ENCODE data around the gene VAV2. TPM values are rescaled to one million over a fixed set of nuclear protein-coding genes. Genes with fewer than 3 reads are reported as not detected.

VAV2 gene
- total and polyA plus RNA-seq, 2 experiments from 2014 or later = 8.1 to 28.9 TPM

- H3K27me3 ChIP-seq (ENCODE audit: insufficient read depth) = no peaks in the 10 kb centered on the region
- no peaks in the 10 kb centered on the region for H3K36me3 Mint-ChIP-seq (ENCODE audit: low read depth)
- no peaks in the 10 kb centered on the region for H3K9me2 ChIP-seq (ENCODE audit: insufficient read depth)
- no peak overlapping the region for H3K4me3 Mint-ChIP-seq
- peaks cover 61% of the 10 kb centered on the region for H3K79me2 ChIP-seq (replicated peaks; ENCODE audit: insufficient read depth)
- H3F3A ChIP-seq (replicated peaks; ENCODE audit: low read depth) = no peaks in the 10 kb centered on the region
- DNase-seq (ENCODE audit: low spot score) = no peak
- H3K36me3 ChIP-seq (ENCODE audit: insufficient read depth) = no peaks in the 10 kb centered on the region
- no peak overlapping the region for H2AFZ ChIP-seq
- no peaks in the 10 kb centered on the region; the same call in 2 of the 3 replicates for H3K9me3 Mint-ChIP-seq
- H3K4me2 ChIP-seq = no peak overlapping the region
- peaks cover 65% of the 10 kb centered on the region for H3K4me1 Mint-ChIP-seq
- no peak for ATAC-seq
- no peaks in the 10 kb centered on the region for H3K4me1 ChIP-seq (ENCODE audit: insufficient read depth)
- H3K27ac Mint-ChIP-seq = no peak overlapping the region; the same call in 1 of the 2 replicates
- no peak overlapping the region for H3K4me3 ChIP-seq
- TF ChIP-seq STAT1 (IDR thresholded peaks at IDR 0.05; ENCODE audit: unreplicated experiment) (no peak), EZH2phosphoT487 (IDR thresholded peaks at IDR 0.05; ENCODE audit: unreplicated experiment) (no peak), ZNF114 (CRISPR knock-in tag; IDR thresholded peaks at IDR 0.05) (no peak)
- no peak overlapping the region for H3K27ac ChIP-seq (ENCODE audit: low read depth)
- H3K27me3 Mint-ChIP-seq (ENCODE audit: insufficient read depth, low read depth, poor library complexity) = peaks cover 19% of the 10 kb centered on the region
- no peaks in the 10 kb centered on the region; the same call in 1 of the 2 replicates for H4K20me1 ChIP-seq (replicated peaks; ENCODE audit: insufficient read depth)
Measured at GRCh38 chr9:133884907-133885744, 107.0 kb downstream of the VAV2 start.

DNA sequence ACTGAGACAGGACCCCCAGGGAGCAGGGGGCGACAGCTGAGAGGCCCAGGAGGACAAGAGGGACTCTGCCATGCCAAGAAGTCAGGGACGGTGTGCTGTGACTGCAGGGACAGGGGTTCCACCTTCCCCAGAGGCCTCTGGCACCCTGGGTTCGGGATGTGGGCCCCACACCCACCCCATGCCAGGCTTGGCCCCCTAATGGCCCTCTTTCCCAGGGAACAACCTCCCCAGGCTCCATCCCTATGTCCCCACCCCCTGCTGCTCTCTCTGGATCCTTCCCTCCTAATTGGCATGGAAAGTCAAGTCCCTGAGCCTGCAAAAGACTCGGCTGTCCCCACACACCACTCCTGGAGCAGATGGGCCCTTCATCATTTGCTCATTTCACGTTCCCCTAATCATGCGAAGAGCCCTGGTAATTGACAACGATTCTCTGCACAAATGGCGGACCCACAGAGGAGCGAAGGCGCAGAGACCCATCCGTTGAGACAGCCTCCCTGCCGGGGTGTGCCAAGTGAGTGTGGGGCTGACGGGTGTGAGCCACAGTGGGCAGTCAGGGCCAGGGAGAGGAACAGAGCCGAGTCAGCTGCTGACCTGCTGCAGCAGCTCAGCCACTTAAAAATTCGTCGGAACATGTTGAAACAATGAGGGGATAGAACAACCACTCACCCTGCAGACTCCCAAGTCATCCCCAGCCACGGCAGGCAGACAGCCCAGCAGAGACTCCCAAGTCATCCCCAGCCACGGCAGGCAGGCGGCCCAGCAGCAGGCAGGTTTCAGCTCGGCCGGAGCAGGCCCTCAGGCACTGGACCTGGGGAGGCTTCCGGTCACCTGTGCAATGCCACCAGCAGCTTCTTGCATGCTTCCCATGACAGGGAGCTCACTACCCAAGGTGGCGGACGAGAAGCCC lies 109.0 kb downstream of the VAV2 start:
- H3K27ac Mint-ChIP-seq = peak overlapping the region; percentile 88; the same call in 1 of the 2 replicates
- Histone ChIP-seq H3K27me3 (ENCODE audit: insufficient read depth) (no peaks in the 10 kb centered on the region), H3K79me2 (replicated peaks; ENCODE audit: insufficient read depth) (peaks cover 59% of the 10 kb centered on the region), H3K4me2 (no peak overlapping the region), H3K4me1 (ENCODE audit: insufficient read depth) (no peaks in the 10 kb centered on the region), H3K4me3 (no peak overlapping the region), H3K36me3 (ENCODE audit: insufficient read depth) (no peaks in the 10 kb centered on the region), H3K9me2 (ENCODE audit: insufficient read depth) (no peaks in the 10 kb centered on the region), H4K20me1 (replicated peaks; ENCODE audit: insufficient read depth) (no peaks in the 10 kb centered on the region; the same call in 1 of the 2 replicates), H2AFZ (no peak overlapping the region), H3K27ac (ENCODE audit: low read depth) (peak overlapping the region; percentile 69; the same call in 1 of the 2 replicates), H3F3A (replicated peaks; ENCODE audit: low read depth) (no peaks in the 10 kb centered on the region)
- H3K4me1 Mint-ChIP-seq = peaks cover 49% of the 10 kb centered on the region
- H3K36me3 Mint-ChIP-seq (ENCODE audit: low read depth) = no peaks in the 10 kb centered on the region
- peaks cover 15% of the 10 kb centered on the region for H3K27me3 Mint-ChIP-seq (ENCODE audit: insufficient read depth, low read depth, poor library complexity)
- ATAC-seq (no peak), DNase-seq (ENCODE audit: low spot score) (no peak)
- no peaks in the 10 kb centered on the region; the same call in 2 of the 3 replicates for H3K9me3 Mint-ChIP-seq
- H3K4me3 Mint-ChIP-seq = no peak overlapping the region
- TF ChIP-seq ZNF331 (CRISPR knock-in tag; IDR thresholded peaks at IDR 0.05; ENCODE audit: low read depth) = no peak
- TF ChIP-seq CTCF (conservative IDR thresholded peaks at IDR 0.05; ENCODE audit: low read depth in 2 of 2) = no peak
- TF ChIP-seq ZNF462 (CRISPR knock-in tag; IDR thresholded peaks at IDR 0.05) = no peak

Data from GM23338 (cell line).